Epithelial cell of esophagus (primary cell): ENCODE results near the gene SPOCK1.
"Not testable (repeated sequence)": the region's sequence is repeated elsewhere in the genome, so short reads cannot be mapped to it uniquely, and the experiment has no call there.

Source experiments
- DNase-seq: peaks from one replicate; pipeline ENCODE4 v3.0.0; 2010; ENCODE audit warnings: low read depth
- H3K4me3 ChIP-seq: 2 replicates; pipeline ENCODE4 v1.5.1; 2011; ENCODE audit warnings: mild to moderate bottlenecking, low read length, control low read depth
- TF ChIP-seq, protein P1 (sequence below): IDR thresholded peaks from 2 replicates; pipeline ENCODE4 v1.5.1; 2011; ENCODE audit warnings: low read depth, mild to moderate bottlenecking, low read length, control low read depth, inconsistent platforms; ENCODE audit not compliant: insufficient read depth; ENCODE audit errors: missing control alignments

The SPOCK1 gene

DNA sequence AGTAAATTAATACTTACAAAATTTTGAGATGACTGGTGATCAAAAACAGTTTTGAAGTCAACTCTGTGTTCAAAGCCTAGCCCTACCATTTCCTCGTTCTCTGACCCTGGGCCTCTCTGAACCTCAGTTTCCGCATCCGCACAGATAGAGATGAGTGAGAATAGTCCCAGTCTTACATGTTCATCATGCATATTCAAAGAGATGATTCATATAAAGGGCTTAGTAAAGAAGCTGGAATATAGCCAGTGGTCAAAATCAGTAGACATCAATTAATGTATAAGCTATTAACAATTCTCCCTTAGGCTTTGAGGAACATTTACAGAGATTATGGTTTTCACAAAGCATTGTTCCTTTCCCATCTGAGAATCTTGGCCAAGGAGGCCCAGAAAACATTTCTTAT lies 250.6 kb downstream of the SPOCK1 start:
- peak; percentile 23 for DNase-seq
- no peak overlapping the region for H3K4me3 ChIP-seq
- TF ChIP-seq, protein P1, sequence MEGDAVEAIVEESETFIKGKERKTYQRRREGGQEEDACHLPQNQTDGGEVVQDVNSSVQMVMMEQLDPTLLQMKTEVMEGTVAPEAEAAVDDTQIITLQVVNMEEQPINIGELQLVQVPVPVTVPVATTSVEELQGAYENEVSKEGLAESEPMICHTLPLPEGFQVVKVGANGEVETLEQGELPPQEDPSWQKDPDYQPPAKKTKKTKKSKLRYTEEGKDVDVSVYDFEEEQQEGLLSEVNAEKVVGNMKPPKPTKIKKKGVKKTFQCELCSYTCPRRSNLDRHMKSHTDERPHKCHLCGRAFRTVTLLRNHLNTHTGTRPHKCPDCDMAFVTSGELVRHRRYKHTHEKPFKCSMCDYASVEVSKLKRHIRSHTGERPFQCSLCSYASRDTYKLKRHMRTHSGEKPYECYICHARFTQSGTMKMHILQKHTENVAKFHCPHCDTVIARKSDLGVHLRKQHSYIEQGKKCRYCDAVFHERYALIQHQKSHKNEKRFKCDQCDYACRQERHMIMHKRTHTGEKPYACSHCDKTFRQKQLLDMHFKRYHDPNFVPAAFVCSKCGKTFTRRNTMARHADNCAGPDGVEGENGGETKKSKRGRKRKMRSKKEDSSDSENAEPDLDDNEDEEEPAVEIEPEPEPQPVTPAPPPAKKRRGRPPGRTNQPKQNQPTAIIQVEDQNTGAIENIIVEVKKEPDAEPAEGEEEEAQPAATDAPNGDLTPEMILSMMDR, result no peak

DNA sequence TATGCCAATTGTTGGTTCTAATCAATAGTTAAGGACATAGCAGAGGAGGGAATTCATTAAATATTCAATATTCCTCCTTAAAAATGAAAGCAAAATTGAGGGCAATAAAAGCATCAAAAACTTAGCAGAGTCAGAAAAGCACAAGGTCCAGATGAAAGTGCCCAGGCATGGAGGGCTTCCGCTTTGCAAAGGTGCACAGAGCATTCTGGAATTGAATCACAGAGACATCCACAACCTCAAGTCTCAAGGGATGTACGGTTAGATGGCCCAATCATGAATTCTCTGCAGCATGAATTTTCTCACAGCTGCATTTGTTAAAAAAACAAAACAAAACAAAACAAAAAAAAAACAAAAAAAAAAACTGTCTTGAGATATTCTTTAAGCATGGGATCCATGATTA lies 253.7 kb downstream of the SPOCK1 start:
- no peak for DNase-seq
- H3K4me3 ChIP-seq, result no peak overlapping the region
- TF ChIP-seq, protein P1, result no peak

DNA sequence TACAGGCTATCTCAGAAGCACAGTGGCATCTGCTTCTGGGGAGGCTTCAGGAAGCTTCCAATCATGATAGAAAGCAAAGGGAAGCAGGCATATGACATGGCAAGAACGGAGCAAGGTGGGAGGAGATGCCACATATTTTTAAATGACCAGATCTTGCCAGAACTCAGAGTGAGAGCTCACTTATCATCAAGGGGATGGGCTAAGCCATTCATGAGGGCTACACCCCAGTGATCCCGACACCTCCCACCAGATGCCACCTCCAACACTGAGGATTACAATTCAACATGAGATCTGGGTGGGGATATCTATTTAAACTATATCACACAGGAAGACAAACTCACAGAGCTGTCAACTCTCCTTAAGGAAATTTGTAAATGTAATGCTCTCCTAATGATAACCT lies 258.8 kb downstream of the SPOCK1 start:
- no peak for DNase-seq
- TF ChIP-seq, protein P1, result no peak
- no peak overlapping the region for H3K4me3 ChIP-seq

DNA sequence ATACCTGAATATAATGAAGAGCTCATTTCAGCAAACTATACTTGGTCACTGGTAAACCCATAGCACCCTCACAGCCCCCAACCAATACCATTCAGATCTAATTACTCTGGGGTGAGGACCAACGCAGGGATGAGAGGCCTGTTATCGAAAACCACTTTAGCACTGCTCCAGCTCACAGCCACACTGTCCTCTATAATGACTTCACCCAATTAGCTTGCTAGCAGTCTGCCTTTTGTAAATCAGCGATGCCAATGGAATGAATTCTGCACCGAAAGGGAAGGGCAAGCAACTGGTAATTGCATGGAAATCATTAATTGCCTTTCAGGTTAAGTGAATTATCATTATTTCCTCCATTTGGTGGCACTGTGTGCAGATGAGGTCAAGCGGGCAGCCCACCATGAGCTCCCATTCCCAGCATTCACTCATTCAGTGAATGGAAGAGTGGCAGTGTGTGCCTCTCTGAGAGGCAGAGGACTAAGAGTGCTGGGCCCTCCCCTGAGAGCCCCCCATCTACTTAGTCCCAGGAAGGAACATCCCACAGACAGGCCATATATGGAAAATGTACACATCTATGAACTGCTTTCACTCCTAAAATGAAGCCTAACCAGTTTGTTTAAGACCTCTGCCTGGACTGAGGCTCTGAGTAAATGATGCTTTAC lies 262.1 kb downstream of the SPOCK1 start:
- TF ChIP-seq, protein P1, result no peak
- no peak for DNase-seq

DNA sequence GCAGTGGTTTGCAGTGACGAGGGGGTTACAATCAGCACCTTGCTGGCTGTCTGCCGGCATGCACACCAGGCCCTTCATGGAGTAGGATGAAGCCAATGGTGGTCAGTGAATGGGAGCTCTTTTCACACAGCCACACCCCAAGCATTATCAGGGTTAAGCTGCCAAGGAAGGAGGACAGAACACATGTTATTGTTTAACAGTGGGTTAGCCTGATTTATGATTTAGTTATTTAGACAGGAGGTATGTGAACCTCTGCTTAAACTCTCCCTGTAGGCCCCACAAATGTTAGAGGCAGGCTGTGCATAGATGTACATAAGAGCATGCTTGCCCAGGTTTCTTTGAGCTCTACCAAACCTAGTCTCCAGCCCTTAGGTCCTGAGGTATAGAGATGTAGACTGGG lies 262.9 kb downstream of the SPOCK1 start:
- H3K4me3 ChIP-seq, result no peak overlapping the region

More for the DNA sequence above, 262.1 kb downstream of the SPOCK1 start:
- H3K4me3 ChIP-seq, result no peak overlapping the region

DNA sequence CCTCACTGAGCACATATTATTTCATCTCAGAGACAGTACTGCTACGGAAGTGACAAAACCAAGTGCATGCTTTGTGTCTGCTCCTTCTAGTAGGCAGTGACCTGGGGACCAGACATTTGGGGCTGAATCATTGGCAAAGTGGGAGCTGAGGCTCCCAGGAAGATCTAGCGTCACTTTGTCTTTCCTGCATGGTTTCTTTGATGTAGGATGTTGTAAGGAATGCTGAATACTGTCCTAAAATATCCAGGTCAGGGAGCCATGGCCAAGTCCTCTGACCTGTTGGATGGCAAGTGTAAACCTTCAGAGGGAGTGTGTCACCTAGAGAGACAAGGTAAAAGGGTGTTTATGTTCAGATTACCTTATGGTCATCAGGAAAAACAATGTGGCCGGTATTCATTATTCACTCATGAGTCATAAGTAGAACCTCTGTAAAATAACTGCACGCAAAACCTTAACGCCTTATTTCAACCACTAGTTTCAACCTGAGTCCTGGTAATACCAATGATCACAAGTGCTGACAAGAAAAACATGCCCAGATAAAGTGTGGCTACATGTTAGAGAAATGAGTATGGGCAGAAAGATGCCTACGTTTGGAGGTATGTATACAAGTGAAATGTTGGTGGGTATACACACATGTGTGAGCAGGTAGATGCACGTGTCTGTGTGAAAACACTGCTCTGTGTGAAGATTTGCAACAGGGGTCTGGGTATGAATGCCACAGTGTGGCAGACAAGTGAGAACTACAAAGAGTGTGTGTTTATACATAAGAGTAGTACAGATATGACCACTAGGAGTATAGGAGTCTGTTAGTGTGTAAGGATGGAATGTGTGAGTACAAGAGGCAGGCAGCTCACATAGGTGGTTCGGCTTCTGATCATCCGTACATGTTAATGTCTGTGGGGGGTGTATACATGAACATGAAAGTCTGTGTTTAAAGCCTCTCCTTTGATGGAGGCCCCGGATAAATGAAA lies 263.9 kb downstream of the SPOCK1 start:
- DNase-seq, result peak; percentile 98
- TF ChIP-seq, protein P1, result no peak
- no peak overlapping the region for H3K4me3 ChIP-seq

More for the DNA sequence above, 262.9 kb downstream of the SPOCK1 start:
- no peak for DNase-seq
- TF ChIP-seq, protein P1, result no peak

DNA sequence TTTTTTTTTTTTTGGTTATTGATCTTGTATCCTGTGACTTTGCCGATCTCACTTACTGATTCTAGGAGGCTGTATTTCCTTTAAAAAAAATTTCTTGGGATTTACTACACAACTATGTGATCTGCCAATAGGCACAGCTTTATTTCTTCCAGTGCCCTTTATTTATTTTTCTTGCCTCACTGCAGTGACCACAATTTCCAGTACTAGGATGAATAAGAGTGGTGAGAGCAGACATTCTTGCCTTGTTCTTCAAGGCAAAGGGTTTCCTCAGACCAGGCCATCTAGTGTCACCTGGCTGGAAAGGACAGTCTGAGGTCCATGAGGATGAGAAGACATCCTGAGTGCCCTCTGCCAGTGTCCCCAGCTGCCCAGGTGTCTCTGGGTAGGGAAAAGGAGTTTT lies 265.4 kb downstream of the SPOCK1 start:
- TF ChIP-seq, protein P1, result no peak
- no peak for DNase-seq
- no peak overlapping the region for H3K4me3 ChIP-seq

DNA sequence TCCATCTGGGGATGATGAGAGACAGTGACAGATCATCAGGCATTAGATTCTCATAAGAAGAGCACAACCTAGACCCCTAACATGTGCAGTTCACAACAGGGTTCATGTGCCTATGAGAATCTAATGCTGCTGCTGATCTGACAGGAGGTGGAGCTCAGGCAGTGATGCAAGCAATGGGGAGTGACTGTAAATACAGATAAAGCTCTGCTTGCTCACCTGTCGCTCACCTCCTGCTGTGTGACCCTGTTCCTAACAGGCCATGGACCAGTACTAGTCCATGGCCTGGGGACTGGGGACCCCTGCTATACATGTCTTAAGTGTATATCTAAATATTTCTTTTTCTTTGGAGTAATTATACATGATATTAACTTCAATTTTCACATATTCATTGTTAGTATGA lies 265.8 kb downstream of the SPOCK1 start:
- DNase-seq, result peak; percentile 9
- not testable (repeated sequence) for H3K4me3 ChIP-seq
